GM12878 (cell line): ENCODE results near the gene SRP68. TPM values are rescaled to one million over a fixed set of nuclear protein-coding genes. Genes with fewer than 3 reads are reported as not detected.
A peak's percentile ranks its signal among the peaks of the same experiment; 100 is the strongest.

Experiments used
- ATAC-seq: fragments of 200-7000 bp; cut with Tn5 transposase; 3 replicates; pipeline ENCODE4 v1.9.1; 2020; ENCODE audit warnings: mild to moderate bottlenecking, moderate library complexity
- BruUV-seq: library from RNA; stranded (reverse); fragments of 400-500 nt; replicated peaks from 2 replicates; lab custom pipeline; 2021; lab: Mats Ljungman, UMichigan
- CTCF ChIA-PET: fragments of 300-600 bp; sonication (Branson Sonifier 250); formaldehyde crosslinking; extraction: SDS; loops from one replicate; lab custom pipeline; 2021; ENCODE audit warnings: inconsistent platforms; lab: Yijun Ruan, JAX
- POLR2A ChIA-PET: fragments of 350-600 bp; formaldehyde crosslinking; extraction: SDS; loops from one replicate; lab custom pipeline; 2021; ENCODE audit warnings: inconsistent platforms; lab: Charles Lee
- RAD21 ChIA-PET: fragments of 300-600 bp; sonication (Branson Sonifier 250); formaldehyde crosslinking; loops from one replicate; lab custom pipeline; 2023; ENCODE audit warnings: antibody characterized with exemption; ENCODE audit not compliant: unreplicated experiment; lab: Charles Lee
- SMC1A ChIA-PET: fragments of 300-600 bp; sonication (Branson Sonifier 250); formaldehyde crosslinking; loops from one replicate; lab custom pipeline; 2023; ENCODE audit not compliant: unreplicated experiment, uncharacterized antibody; lab: Charles Lee
- DNase-seq: peaks from one replicate; pipeline ENCODE4 v3.0.0-alpha.2; 2011; ENCODE audit warnings: low read depth, low spot score
- FAIRE-seq: peaks from 3 replicates; lab custom pipeline; 2011; peaks lifted over from hg19 to GRCh38; lab: Jason Lieb, UNC
- H2AFZ ChIP-seq: 2 replicates; pipeline ENCODE4 v1.6.0; 2011; ENCODE audit warnings: low read depth, low read length, control low read depth; ENCODE audit not compliant: control insufficient read depth
- H3K27ac ChIP-seq: 2 replicates; pipeline ENCODE4 v1.5.1; 2011; ENCODE audit warnings: control low read depth; ENCODE audit not compliant: control insufficient read depth, insufficient read depth
- H3K27me3 ChIP-seq, 2 experiments: replicated peaks in 1 of 2; 2 replicates each; pipeline versions ENCODE4 v1.6.0 to v1.6.1; 2011; ENCODE audit warnings: low read length in 1 of 2; ENCODE audit not compliant: control insufficient read depth in 2 of 2, insufficient read depth in 2 of 2
- H3K36me3 ChIP-seq, 2 experiments: 2 replicates each; pipeline ENCODE4 v1.5.1; 2011; ENCODE audit warnings: low read length in 1 of 2; ENCODE audit not compliant: control insufficient read depth in 2 of 2, insufficient read depth in 2 of 2
- H3K4me1 ChIP-seq: 2 replicates; pipeline ENCODE4 v1.6.1; 2011; ENCODE audit warnings: mild to moderate bottlenecking, low read length, moderate library complexity, mixed read lengths; ENCODE audit not compliant: control insufficient read depth, insufficient read depth
- H3K4me2 ChIP-seq: 2 replicates; pipeline ENCODE4 v1.6.0; 2011; ENCODE audit warnings: control low read depth; ENCODE audit not compliant: control insufficient read depth, insufficient read depth
- H3K4me3 ChIP-seq: fragments of 200-600 bp; sonication (generic); 2 replicates; pipeline ENCODE4 v1.5.1; 2016
- H3K79me2 ChIP-seq: 2 replicates; pipeline ENCODE4 v1.6.0; 2011; ENCODE audit warnings: low read length; ENCODE audit not compliant: control insufficient read depth, insufficient read depth
- H3K9ac ChIP-seq: 2 replicates; pipeline ENCODE4 v1.8.0; 2011; ENCODE audit warnings: low read length, control low read depth, mixed read lengths; ENCODE audit not compliant: control insufficient read depth, insufficient read depth
- H3K9me3 ChIP-seq: replicated peaks from 3 replicates; pipeline ENCODE4 v1.5.1; 2011; ENCODE audit warnings: mild to moderate bottlenecking, low read length; ENCODE audit not compliant: control insufficient read depth, insufficient read depth
- H4K20me1 ChIP-seq: 2 replicates; pipeline ENCODE4 v1.6.0; 2011; ENCODE audit not compliant: control insufficient read depth, insufficient read depth
- DPF2 ChIP-seq: fragments of 450-650 bp; IDR thresholded peaks from 2 replicates; pipeline ENCODE4 v1.6.1; 2017; ENCODE audit warnings: mild to moderate bottlenecking
- HDAC6 ChIP-seq: fragments of 200-600 bp; sonication (generic); IDR thresholded peaks from one replicate; pipeline ENCODE4 v1.8.0; 2017; ENCODE audit warnings: antibody characterized with exemption; ENCODE audit not compliant: unreplicated experiment
- HDGF ChIP-seq: fragments of 450-650 bp; IDR thresholded peaks from 2 replicates; pipeline ENCODE4 v1.6.1; 2016; ENCODE audit warnings: antibody characterized with exemption
- IKZF1 ChIP-seq: fragments of 450-650 bp; conservative IDR thresholded peaks from 2 replicates; pipeline ENCODE4 v1.6.1; 2017; ENCODE audit warnings: antibody characterized with exemption, mild to moderate bottlenecking
- JUNB ChIP-seq: IDR thresholded peaks from 2 replicates; pipeline ENCODE4 v1.6.1; 2016; ENCODE audit warnings: antibody characterized with exemption, mild to moderate bottlenecking
- POLR2A ChIP-seq: IDR thresholded peaks from 2 replicates; pipeline ENCODE4 v1.6.1; 2011; ENCODE audit warnings: low read depth, mild to moderate bottlenecking, low read length
- POLR2AphosphoS5 ChIP-seq: IDR thresholded peaks from 2 replicates; pipeline ENCODE4 v1.6.1; 2011; ENCODE audit warnings: mild to moderate bottlenecking, low read length, inconsistent platforms
- RUNX3 ChIP-seq: IDR thresholded peaks from 2 replicates; pipeline ENCODE4 v1.6.1; 2012; ENCODE audit warnings: low read length, inconsistent platforms
- TARDBP ChIP-seq: IDR thresholded peaks from 2 replicates; pipeline ENCODE4 v1.6.1; 2016; ENCODE audit warnings: borderline replicate concordance
- ZNF24 ChIP-seq: fragments of 450-650 bp; IDR thresholded peaks from 2 replicates; pipeline ENCODE4 v1.6.1; 2017; ENCODE audit warnings: antibody characterized with exemption, mild to moderate bottlenecking
- WGBS: methylation state at CpG from one replicate; pipeline ENCODE4 v1.1.6; 2016; ENCODE audit warnings: low lambda C conversion rate; ENCODE audit not compliant: insufficient replicate concordance, insufficient coverage; ENCODE audit errors: missing lambda C conversion rate; 5-methylcytosine and 5-hydroxymethylcytosine counted together
- in situ Hi-C: fragments of 300-500 bp; cut with MboI; formaldehyde crosslinking; loops from 9 replicates; pipeline ENCODE4 v1.14.3; 2018; ENCODE audit warnings: mixed read lengths
- intact Hi-C: fragments of 100-400 bp; cut with micrococcal nuclease; formaldehyde crosslinking; loops from one replicate; pipeline ENCODE4 v1.14.2; 2022; ENCODE audit not compliant: unreplicated experiment
- polyA plus RNA-seq, 11 experiments: library from polyadenylated mRNA; depleted of rRNA in 4 of 11; unstranded in 6 of 11; stranded (reverse) in 5 of 11; fragments of >200 nt; fragmentation: Nextera tagmentation in 4 of 11; fragmentation: Illumina TruSeq in 1 of 11; extraction: Ambion mirVana in 4 of 11; extraction: Trizol in 1 of 11; gene quantifications; 1 replicate in 1 of 11; 2 replicates in 10 of 11; pipeline versions ENCODE4 v1.2.1 to v1.2.3, GENCODE V29; 2011 to 2016; ENCODE audit warnings: inconsistent platforms in 2 of 11, missing spikeins in 2 of 11, low read depth in 1 of 11
- total RNA-seq, 4 experiments: library from RNA; depleted of rRNA in 3 of 4; stranded (reverse); fragments of >200 nt in 3 of 4; fragmentation: Illumina TruSeq in 1 of 4; extraction: Trizol in 1 of 4; gene quantifications; 2 replicates each; pipeline versions ENCODE4 v1.2.1 to v1.2.3, GENCODE V29; 2013 to 2021
- TF ChIP-seq, protein P1 (sequence below): fragments of 450-650 bp; IDR thresholded peaks from 2 replicates; pipeline ENCODE4 v1.6.1; 2017; ENCODE audit warnings: mild to moderate bottlenecking, moderate library complexity

The SRP68 gene
- total and polyA plus RNA-seq, 10 of the 15 experiments (the other 5 are each of a cell fraction or from before 2014, with no cell fraction given): 24.7 to 89.7 (median 62.7) TPM

DNA sequence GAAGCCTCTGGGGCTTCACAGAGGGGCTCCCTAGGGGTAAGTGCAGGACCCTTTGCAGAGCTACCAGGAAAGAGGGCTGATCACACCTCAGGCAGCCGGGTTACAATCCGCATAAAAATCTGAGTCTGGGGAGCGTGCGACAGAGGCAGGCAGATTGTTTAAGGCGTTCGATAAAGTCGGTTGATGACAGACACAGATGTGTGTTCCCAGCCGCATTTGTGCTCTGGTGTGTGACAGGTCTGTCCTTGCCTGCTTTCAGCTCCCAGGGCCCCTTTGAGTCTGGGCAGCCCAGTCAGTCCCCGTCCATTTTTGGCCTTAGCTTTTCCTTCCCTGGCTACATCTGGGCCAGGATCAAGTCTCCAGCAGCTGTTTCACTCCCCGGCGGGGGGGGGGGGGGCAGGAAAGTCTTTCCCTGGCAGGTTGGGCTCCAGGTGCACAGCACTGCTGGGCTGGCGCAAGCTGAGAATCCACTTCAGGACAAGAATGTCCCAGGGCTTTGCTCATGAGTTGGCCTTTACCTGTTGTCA lies 5.3 kb upstream of the SRP68 start:
- intact Hi-C loops (no loop called here), in situ Hi-C loops (no loop called here)
- Histone ChIP-seq H3K36me3 (no peaks in the 10 kb centered on the region; a peak in 1 of 4 replicates), H3K4me1 (no peaks in the 10 kb centered on the region), H3K4me2 (no peak overlapping the region), H3K9me3 (no peaks in the 10 kb centered on the region), H3K27ac (no peak overlapping the region), H3K27me3 (peaks cover 7 to 26% of the 10 kb centered on the region in 2 experiments; a peak in 3 of 4 replicates), H2AFZ (no peak overlapping the region), H3K4me3 (no peak overlapping the region), H4K20me1 (no peaks in the 10 kb centered on the region), H3K79me2 (peaks cover 4% of the 10 kb centered on the region), H3K9ac (no peak overlapping the region)
- CTCF ChIA-PET: no interaction called here
- no TSS peak for BruUV-seq
- RAD21 ChIA-PET: no interaction called here
- POLR2A ChIA-PET: no interaction called here
- DNase-seq (no peak), ATAC-seq (no peak), FAIRE-seq (no peak)
- 44% methylated on average over 11 of the region's 12 CpGs for WGBS
- SMC1A ChIA-PET: no interaction called here
- TF ChIP-seq JUNB (no peak), POLR2AphosphoS5 (no peak), IKZF1 (no peak), HDGF (no peak), TARDBP (no peak)

DNA sequence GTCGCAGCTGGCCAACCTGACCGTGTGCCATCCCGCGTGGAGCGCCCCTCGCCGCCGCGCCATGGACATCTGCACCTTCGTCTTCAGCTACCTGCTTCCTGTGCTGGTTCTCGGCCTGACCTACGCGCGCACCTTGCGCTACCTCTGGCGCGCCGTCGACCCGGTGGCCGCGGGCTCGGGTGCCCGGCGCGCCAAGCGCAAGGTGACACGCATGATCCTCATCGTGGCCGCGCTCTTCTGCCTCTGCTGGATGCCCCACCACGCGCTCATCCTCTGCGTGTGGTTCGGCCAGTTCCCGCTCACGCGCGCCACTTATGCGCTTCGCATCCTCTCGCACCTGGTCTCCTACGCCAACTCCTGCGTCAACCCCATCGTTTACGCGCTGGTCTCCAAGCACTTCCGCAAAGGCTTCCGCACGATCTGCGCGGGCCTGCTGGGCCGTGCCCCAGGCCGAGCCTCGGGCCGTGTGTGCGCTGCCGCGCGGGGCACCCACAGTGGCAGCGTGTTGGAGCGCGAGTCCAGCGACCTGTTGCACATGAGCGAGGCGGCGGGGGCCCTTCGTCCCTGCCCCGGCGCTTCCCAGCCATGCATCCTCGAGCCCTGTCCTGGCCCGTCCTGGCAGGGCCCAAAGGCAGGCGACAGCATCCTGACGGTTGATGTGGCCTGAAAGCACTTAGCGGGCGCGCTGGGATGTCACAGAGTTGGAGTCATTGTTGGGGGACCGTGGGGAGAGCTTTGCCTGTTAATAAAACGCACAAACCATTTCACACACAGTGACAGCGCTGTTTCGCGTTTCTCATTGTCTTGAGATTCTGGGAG lies 4.7 kb upstream of the SRP68 start:
- Histone ChIP-seq H3K79me2 (peaks cover 10% of the 10 kb centered on the region), H2AFZ (no peak overlapping the region), H3K9ac (no peak overlapping the region), H3K27ac (no peak overlapping the region), H4K20me1 (no peaks in the 10 kb centered on the region), H3K36me3 (no peaks in the 10 kb centered on the region; a peak in 1 of 4 replicates), H3K4me3 (no peak overlapping the region), H3K9me3 (no peaks in the 10 kb centered on the region), H3K27me3 (peaks cover 7 to 26% of the 10 kb centered on the region in 2 experiments; a peak in 3 of 4 replicates), H3K4me2 (no peak overlapping the region), H3K4me1 (no peaks in the 10 kb centered on the region)
- ChIA-PET RAD21 (no interaction called here), SMC1A (no interaction called here), CTCF (no interaction called here), POLR2A (no interaction called here)
- ATAC-seq (no peak), FAIRE-seq (no peak), DNase-seq (no peak)
- intact Hi-C loops (no loop called here), in situ Hi-C loops (no loop called here)
- TF ChIP-seq ZNF24: no peak
- no peak for TF ChIP-seq DPF2
- peak; percentile 67; the same call in 1 of the 2 replicates for TF ChIP-seq POLR2A
- TF ChIP-seq, protein P1, sequence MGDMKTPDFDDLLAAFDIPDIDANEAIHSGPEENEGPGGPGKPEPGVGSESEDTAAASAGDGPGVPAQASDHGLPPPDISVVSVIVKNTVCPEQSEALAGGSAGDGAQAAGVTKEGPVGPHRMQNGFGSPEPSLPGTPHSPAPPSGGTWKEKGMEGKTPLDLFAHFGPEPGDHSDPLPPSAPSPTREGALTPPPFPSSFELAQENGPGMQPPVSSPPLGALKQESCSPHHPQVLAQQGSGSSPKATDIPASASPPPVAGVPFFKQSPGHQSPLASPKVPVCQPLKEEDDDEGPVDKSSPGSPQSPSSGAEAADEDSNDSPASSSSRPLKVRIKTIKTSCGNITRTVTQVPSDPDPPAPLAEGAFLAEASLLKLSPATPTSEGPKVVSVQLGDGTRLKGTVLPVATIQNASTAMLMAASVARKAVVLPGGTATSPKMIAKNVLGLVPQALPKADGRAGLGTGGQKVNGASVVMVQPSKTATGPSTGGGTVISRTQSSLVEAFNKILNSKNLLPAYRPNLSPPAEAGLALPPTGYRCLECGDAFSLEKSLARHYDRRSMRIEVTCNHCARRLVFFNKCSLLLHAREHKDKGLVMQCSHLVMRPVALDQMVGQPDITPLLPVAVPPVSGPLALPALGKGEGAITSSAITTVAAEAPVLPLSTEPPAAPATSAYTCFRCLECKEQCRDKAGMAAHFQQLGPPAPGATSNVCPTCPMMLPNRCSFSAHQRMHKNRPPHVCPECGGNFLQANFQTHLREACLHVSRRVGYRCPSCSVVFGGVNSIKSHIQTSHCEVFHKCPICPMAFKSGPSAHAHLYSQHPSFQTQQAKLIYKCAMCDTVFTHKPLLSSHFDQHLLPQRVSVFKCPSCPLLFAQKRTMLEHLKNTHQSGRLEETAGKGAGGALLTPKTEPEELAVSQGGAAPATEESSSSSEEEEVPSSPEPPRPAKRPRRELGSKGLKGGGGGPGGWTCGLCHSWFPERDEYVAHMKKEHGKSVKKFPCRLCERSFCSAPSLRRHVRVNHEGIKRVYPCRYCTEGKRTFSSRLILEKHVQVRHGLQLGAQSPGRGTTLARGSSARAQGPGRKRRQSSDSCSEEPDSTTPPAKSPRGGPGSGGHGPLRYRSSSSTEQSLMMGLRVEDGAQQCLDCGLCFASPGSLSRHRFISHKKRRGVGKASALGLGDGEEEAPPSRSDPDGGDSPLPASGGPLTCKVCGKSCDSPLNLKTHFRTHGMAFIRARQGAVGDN: no peak
- TF ChIP-seq RUNX3: no peak
- peak; percentile 90 for TF ChIP-seq HDAC6
- 23% methylated on average over 80 of the region's 82 CpGs for WGBS
- no TSS peak for BruUV-seq
